HepG2 (cell line): ENCODE data around the gene FHIT. TPM values are rescaled to one million over a fixed set of nuclear protein-coding genes. Genes with fewer than 3 reads are reported as not detected.

ENCODE experiments used
- ARID4A ChIP-seq: sonication (generic); formaldehyde crosslinking; IDR thresholded peaks from 2 replicates; pipeline ENCODE4 v1.5.0; 2020; ENCODE audit warnings: mild to moderate bottlenecking, missing genetic modification reagents, borderline replicate concordance
- ARNTL ChIP-seq: sonication (generic); formaldehyde crosslinking; IDR thresholded peaks from 2 replicates; pipeline ENCODE4 v1.4.0; 2020; ENCODE audit warnings: mild to moderate bottlenecking, missing genetic modification reagents
- BRD4 ChIP-seq: sonication (generic); formaldehyde crosslinking; IDR thresholded peaks from 2 replicates; pipeline ENCODE4 v1.4.0; 2020; ENCODE audit warnings: missing genetic modification reagents
- FOXO4 ChIP-seq: sonication (generic); formaldehyde crosslinking; conservative IDR thresholded peaks from 2 replicates; pipeline ENCODE4 v1.8.1; 2023; ENCODE audit warnings: missing genetic modification reagents
- KLF16 ChIP-seq, 2 experiments: sonication (generic) in 1 of 2; formaldehyde crosslinking in 1 of 2; IDR thresholded peaks; 2 replicates each; pipeline versions ENCODE4 v1.6.1 to v1.8.0; 2016 to 2023; ENCODE audit warnings: missing genetic modification reagents in 2 of 2, missing compliant biosample characterization in 1 of 2
- MAFK ChIP-seq, 2 experiments: IDR thresholded peaks in 1 of 2; conservative IDR thresholded peaks in 1 of 2; 2 replicates each; pipeline ENCODE4 v1.6.1; 2011; ENCODE audit warnings: improper control_type of control experiment in 2 of 2, low read length in 2 of 2
- SALL1 ChIP-seq: sonication (generic); formaldehyde crosslinking; IDR thresholded peaks from 2 replicates; pipeline ENCODE4 v1.8.0; 2022; ENCODE audit warnings: mild to moderate bottlenecking, missing genetic modification reagents
- THAP9 ChIP-seq: sonication (generic); formaldehyde crosslinking; IDR thresholded peaks from 2 replicates; pipeline ENCODE4; 2020; ENCODE audit warnings: missing genetic modification reagents, mild to moderate bottlenecking, borderline replicate concordance
- ZBTB37 ChIP-seq: sonication (generic); formaldehyde crosslinking; IDR thresholded peaks from 2 replicates; pipeline ENCODE4 v1.4.0; 2020; ENCODE audit warnings: mild to moderate bottlenecking, missing genetic modification reagents
- polyA plus RNA-seq, 8 experiments: library from polyadenylated mRNA; depleted of rRNA in 3 of 8; stranded (reverse) in 7 of 8; unstranded in 1 of 8; fragments of >200 nt; fragmentation: Illumina TruSeq in 4 of 8; extraction: Trizol in 4 of 8; gene quantifications; 2 replicates each; pipeline versions ENCODE4 v1.2.1 to v1.2.3, GENCODE V29; 2011 to 2016; ENCODE audit warnings: low read depth in 4 of 8, missing spikeins in 1 of 8, mixed read lengths in 1 of 8; ENCODE audit not compliant: insufficient read depth in 1 of 8
- total RNA-seq, 5 experiments: library from RNA; depleted of rRNA; stranded (reverse); fragments of >200 nt; fragmentation: Illumina TruSeq; extraction: Trizol; gene quantifications; 2 replicates each; pipeline ENCODE4 v1.2.3, GENCODE V29; 2016; ENCODE audit warnings: low read depth in 1 of 5

The FHIT gene
- total and polyA plus RNA-seq, 2 of the 13 experiments (the other 11 are each of a cell fraction or from before 2014, with no cell fraction given), result 4.0 to 4.6 TPM

- TF ChIP-seq ZBTB37 (CRISPR knock-in tag) (no peak), ARID4A (CRISPR knock-in tag) (no peak), BRD4 (CRISPR knock-in tag) (no peak), FOXO4 (no peak), SALL1 (CRISPR knock-in tag) (no peak), MAFK (conservative IDR thresholded peaks at IDR 0.05 in 1 of 2, IDR thresholded peaks at IDR 0.05 in 1 of 2; ENCODE audit: low read length in 2 of 2) (no peak), KLF16 (CRISPR knock-in tag; IDR thresholded peaks at IDR 0.05) (no peak), ARNTL (CRISPR knock-in tag) (no peak), THAP9 (CRISPR knock-in tag) (no peak)
These were observed 1487.1 kb downstream of the FHIT start (continued) for GRCh38 chr3:59764171-59764570.
